Progenitor cell of endocrine pancreas (in vitro differentiated cells): Measurements from ENCODE around the gene ANKRD36. TPM values are rescaled to one million over a fixed set of nuclear protein-coding genes. Genes with fewer than 3 reads are reported as not detected.
"Not testable (repeated sequence)": the region's sequence is repeated elsewhere in the genome, so short reads cannot be mapped to it uniquely, and the experiment has no call there.

Experiments
- DNase-seq: peaks from one replicate; pipeline ENCODE4 v3.0.0; 2021; ENCODE audit warnings: low spot score; ENCODE audit not compliant: unreplicated experiment
- H3K27ac Mint-ChIP-seq: 2 replicates; pipeline ENCODE4 v1.8.0; 2021; ENCODE audit warnings: mild to moderate bottlenecking, moderate library complexity, mixed read lengths
- H3K27me3 Mint-ChIP-seq: 2 replicates; pipeline ENCODE4 v1.8.0; 2021; ENCODE audit warnings: mixed read lengths
- H3K36me3 Mint-ChIP-seq: 2 replicates; pipeline ENCODE4 v1.8.0; 2022; ENCODE audit warnings: mixed read lengths; ENCODE audit not compliant: insufficient read depth
- H3K4me1 Mint-ChIP-seq: 2 replicates; pipeline ENCODE4 v1.8.0; 2021; ENCODE audit warnings: low read depth, mixed read lengths
- H3K4me3 Mint-ChIP-seq: 2 replicates; pipeline ENCODE4 v1.8.0; 2021; ENCODE audit warnings: low read depth, mild to moderate bottlenecking, moderate library complexity, mixed read lengths
- H3K9me3 Mint-ChIP-seq: 2 replicates; pipeline ENCODE4 v1.8.0; 2021; ENCODE audit warnings: low read depth, mixed read lengths
- CTCF ChIP-seq: fragments of 200-600 bp; sonication (generic); IDR thresholded peaks from one replicate; pipeline ENCODE4 v1.5.0; 2021; ENCODE audit warnings: antibody characterized with exemption, mild to moderate bottlenecking; ENCODE audit not compliant: unreplicated experiment
- total RNA-seq: library from RNA; stranded (reverse); gene quantifications from 2 replicates; pipeline ENCODE4 v1.2.1, GENCODE V29; 2021

ANKRD36 gene
- total RNA-seq, 1 donor from 2014 or later, result 44.5 TPM

- H3K36me3 Mint-ChIP-seq, DNase-seq, H3K27ac Mint-ChIP-seq, H3K27me3 Mint-ChIP-seq, H3K4me1 Mint-ChIP-seq, H3K4me3 Mint-ChIP-seq, H3K9me3 Mint-ChIP-seq: not testable (repeated sequence)
These were observed 27.9 kb upstream of the ANKRD36 start for GRCh38 chr2:97085093-97085492.

GRCh38 chr2:97088706-97089105 lies 24.2 kb upstream of the ANKRD36 start:
- H3K4me1 Mint-ChIP-seq, H3K27me3 Mint-ChIP-seq, H3K4me3 Mint-ChIP-seq, H3K9me3 Mint-ChIP-seq, H3K27ac Mint-ChIP-seq, H3K36me3 Mint-ChIP-seq, DNase-seq: not testable (repeated sequence)

- not testable (repeated sequence) for H3K36me3 Mint-ChIP-seq, H3K27ac Mint-ChIP-seq, DNase-seq, H3K9me3 Mint-ChIP-seq, H3K4me3 Mint-ChIP-seq, H3K27me3 Mint-ChIP-seq
- peaks cover 12% of the 10 kb centered on the region for H3K4me1 Mint-ChIP-seq
These were observed 20.0 kb upstream of the ANKRD36 start for GRCh38 chr2:97092946-97093345.

DNA sequence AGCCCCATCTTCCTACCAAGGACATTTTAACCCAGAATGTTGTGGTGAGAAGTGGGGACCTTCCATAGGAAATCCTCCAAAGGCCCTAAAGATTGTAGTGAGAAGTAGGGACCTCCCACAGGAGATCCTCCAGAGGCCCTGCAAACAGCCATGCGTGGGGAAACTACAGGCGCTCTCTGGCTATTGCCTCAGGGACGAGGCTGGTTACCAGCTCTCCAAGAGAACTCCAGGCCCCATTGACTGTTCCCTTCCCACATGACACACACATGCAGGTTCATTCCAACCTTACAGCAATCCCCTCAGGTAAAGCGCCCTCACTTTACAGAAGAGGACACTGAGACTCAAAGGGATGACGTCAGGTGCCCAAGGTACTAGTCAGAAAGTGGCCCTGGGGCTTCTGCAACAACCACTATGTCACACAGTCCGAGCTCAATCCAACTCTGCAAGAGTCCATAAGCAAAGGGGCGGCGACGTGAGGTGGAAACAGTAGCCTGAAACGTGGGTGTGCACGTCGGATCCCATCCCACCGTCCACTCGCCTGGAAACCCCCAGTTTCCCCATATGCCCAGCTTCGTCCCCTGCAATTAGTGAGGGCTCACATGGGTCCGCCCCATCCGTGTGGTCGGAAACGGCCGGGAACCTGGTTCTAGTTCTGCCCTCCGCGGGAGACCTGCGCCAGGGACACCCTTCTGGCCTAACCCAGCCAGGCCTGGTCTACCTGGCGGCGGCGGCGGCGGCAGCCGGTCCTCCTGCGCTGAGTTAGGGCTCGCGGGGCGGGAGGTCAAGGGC lies 18.8 kb upstream of the ANKRD36 start:
- DNase-seq, H3K27ac Mint-ChIP-seq, H3K9me3 Mint-ChIP-seq, H3K27me3 Mint-ChIP-seq, H3K36me3 Mint-ChIP-seq: not testable (repeated sequence)
- Mint-ChIP-seq H3K4me3 (peak overlapping the region; percentile 55), H3K4me1 (peaks cover 12% of the 10 kb centered on the region)

GRCh38 chr2:97094772-97095611 lies 18.0 kb upstream of the ANKRD36 start, which contains the start of gene FAHD2B:
FAHD2B (minus strand) TSS chr2:97094882; CDS start chr2:97091706, 3,176 bp downstream.
- peak within 1 kb of the TSS; percentile 95 for H3K27ac Mint-ChIP-seq

GRCh38 chr2:97095661-97096060 lies 17.3 kb upstream of the ANKRD36 start:
- Mint-ChIP-seq H3K36me3 (peaks cover 1% of the 10 kb centered on the region), H3K27ac (peak overlapping the region; percentile 95), H3K27me3 (no peaks in the 10 kb centered on the region), H3K4me1 (peaks cover 9% of the 10 kb centered on the region), H3K9me3 (peaks cover 7% of the 10 kb centered on the region), H3K4me3 (peak overlapping the region; percentile 70)
- no peak for DNase-seq
- TF ChIP-seq CTCF, result no peak

More at GRCh38 chr2:97094772-97095611, 18.0 kb upstream of the ANKRD36 start, which contains the start of gene FAHD2B:
- H3K9me3 Mint-ChIP-seq, H3K27me3 Mint-ChIP-seq, H3K36me3 Mint-ChIP-seq: not testable (repeated sequence)
- DNase-seq, result peak; percentile 58
- peak; percentile 23 for TF ChIP-seq CTCF
- Mint-ChIP-seq H3K4me3 (peak within 1 kb of the TSS; percentile 70), H3K4me1 (peaks cover 12% of the 10 kb centered on the region)

DNA sequence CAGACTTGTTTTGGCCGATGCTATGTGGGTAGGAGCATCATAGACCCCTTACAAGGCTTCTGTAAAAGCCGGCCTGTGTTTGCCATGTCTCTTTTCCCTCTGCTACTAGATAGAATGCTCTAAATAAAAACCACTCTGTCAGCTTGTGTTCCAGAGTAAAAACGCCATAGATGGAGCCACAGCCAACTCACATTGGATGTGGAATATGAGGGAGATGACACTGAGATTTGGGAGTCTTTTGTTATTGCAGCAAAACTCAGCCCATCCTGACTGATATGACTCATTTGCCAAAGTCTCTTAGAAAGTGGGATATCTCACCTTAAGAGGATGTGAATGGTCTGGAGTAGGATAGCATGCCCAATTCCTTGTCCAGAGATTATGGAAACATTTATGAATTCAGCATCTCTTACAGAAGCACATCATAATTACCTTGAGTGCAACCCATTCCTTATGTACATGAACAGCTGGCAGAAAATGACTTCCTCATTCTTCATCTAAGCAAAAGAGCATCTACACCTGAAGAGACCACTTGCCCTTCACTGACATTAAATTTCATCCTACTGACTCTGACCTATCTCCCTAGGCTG lies 14.1 kb upstream of the ANKRD36 start:
- not testable (repeated sequence) for H3K36me3 Mint-ChIP-seq, H3K27me3 Mint-ChIP-seq, DNase-seq, H3K4me3 Mint-ChIP-seq, H3K27ac Mint-ChIP-seq, H3K4me1 Mint-ChIP-seq
- peaks cover 12% of the 10 kb centered on the region for H3K9me3 Mint-ChIP-seq

- H3K4me3 Mint-ChIP-seq, DNase-seq, H3K36me3 Mint-ChIP-seq, H3K27ac Mint-ChIP-seq, H3K4me1 Mint-ChIP-seq, H3K27me3 Mint-ChIP-seq: not testable (repeated sequence)
- H3K9me3 Mint-ChIP-seq, result peaks cover 10% of the 10 kb centered on the region
These were observed 6.1 kb upstream of the ANKRD36 start for GRCh38 chr2:97106878-97107277.

DNA sequence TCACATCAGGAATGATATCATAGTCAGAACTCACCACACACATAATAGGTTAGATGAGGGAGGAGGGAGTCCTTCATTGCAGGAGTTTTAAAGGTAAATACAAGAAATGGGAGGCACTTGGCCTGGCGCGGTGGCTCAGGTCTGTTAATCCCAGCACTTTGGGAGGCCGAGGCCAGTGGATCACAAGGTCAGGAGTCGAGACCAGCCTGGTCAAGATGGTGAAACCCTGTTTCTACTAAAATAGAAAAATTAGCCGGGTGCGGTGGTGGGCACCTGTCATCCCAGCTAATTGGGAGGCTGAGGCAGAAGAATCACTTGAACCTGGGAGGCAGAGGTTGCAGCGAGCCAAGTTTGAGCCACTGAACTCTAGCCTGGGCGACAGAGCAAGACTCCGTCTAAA lies 1.7 kb upstream of the ANKRD36 start:
- DNase-seq, H3K4me1 Mint-ChIP-seq, H3K27ac Mint-ChIP-seq, H3K27me3 Mint-ChIP-seq, H3K36me3 Mint-ChIP-seq, H3K9me3 Mint-ChIP-seq, H3K4me3 Mint-ChIP-seq: not testable (repeated sequence)
